Osteocyte (in vitro differentiated cells): ENCODE measurements around the gene ADAM8. TPM values are rescaled to one million over a fixed set of nuclear protein-coding genes. Genes with fewer than 3 reads are reported as not detected.

Source experiments
- DNase-seq: peaks from one replicate; pipeline ENCODE4 v3.0.0; 2021; ENCODE audit warnings: mixed read lengths; ENCODE audit not compliant: unreplicated experiment; ENCODE audit errors: extremely low spot score
- H3K27ac Mint-ChIP-seq: one replicate; pipeline ENCODE4 v1.8.0; 2021; ENCODE audit warnings: mild to moderate bottlenecking, mixed read lengths; ENCODE audit not compliant: unreplicated experiment
- H3K27me3 Mint-ChIP-seq: one replicate; pipeline ENCODE4 v1.8.0; 2021; ENCODE audit warnings: mixed read lengths; ENCODE audit not compliant: unreplicated experiment
- H3K36me3 Mint-ChIP-seq: one replicate; pipeline ENCODE4 v1.8.0; 2021; ENCODE audit warnings: mixed read lengths; ENCODE audit not compliant: unreplicated experiment
- H3K4me1 Mint-ChIP-seq: one replicate; pipeline ENCODE4 v1.8.0; 2021; ENCODE audit warnings: mixed read lengths; ENCODE audit not compliant: unreplicated experiment
- H3K4me3 Mint-ChIP-seq: one replicate; pipeline ENCODE4 v1.8.0; 2021; ENCODE audit warnings: mild to moderate bottlenecking, moderate library complexity, mixed read lengths; ENCODE audit not compliant: unreplicated experiment
- H3K9me3 Mint-ChIP-seq: one replicate; pipeline ENCODE4 v1.8.0; 2021; ENCODE audit warnings: mixed read lengths; ENCODE audit not compliant: unreplicated experiment
- CTCF ChIP-seq: fragments of 200-600 bp; sonication (generic); IDR thresholded peaks from 2 replicates; pipeline ENCODE4 v1.5.0; 2021; ENCODE audit warnings: antibody characterized with exemption, mild to moderate bottlenecking, moderate library complexity
- total RNA-seq: library from RNA; stranded (reverse); gene quantifications from 2 replicates; pipeline ENCODE4 v1.2.1, GENCODE V29; 2021

ADAM8 gene
- total RNA-seq, 1 donor from 2014 or later: 2.9 TPM

- H3K27me3 Mint-ChIP-seq: peaks cover 16% of the 10 kb centered on the region
- no peaks in the 10 kb centered on the region for H3K9me3 Mint-ChIP-seq
- no peak for TF ChIP-seq CTCF
- no peak overlapping the region for H3K27ac Mint-ChIP-seq
- peaks cover 2% of the 10 kb centered on the region for H3K4me1 Mint-ChIP-seq
- H3K4me3 Mint-ChIP-seq: no peak overlapping the region
- DNase-seq: no peak
- no peaks in the 10 kb centered on the region for H3K36me3 Mint-ChIP-seq
These were observed 24.5 kb downstream of the ADAM8 start for GRCh38 chr10:133252223-133252552.

GRCh38 chr10:133251388-133252222 lies 25.1 kb downstream of the ADAM8 start:
- no peaks in the 10 kb centered on the region for H3K9me3 Mint-ChIP-seq
- no peak for DNase-seq
- H3K27ac Mint-ChIP-seq: no peak overlapping the region
- TF ChIP-seq CTCF: no peak
- peaks cover 18% of the 10 kb centered on the region for H3K27me3 Mint-ChIP-seq
- H3K4me1 Mint-ChIP-seq: no peaks in the 10 kb centered on the region
- H3K4me3 Mint-ChIP-seq: no peak overlapping the region
- H3K36me3 Mint-ChIP-seq: no peaks in the 10 kb centered on the region

GRCh38 chr10:133249975-133250754 lies 26.5 kb downstream of the ADAM8 start:
- DNase-seq: no peak
- H3K4me1 Mint-ChIP-seq: no peaks in the 10 kb centered on the region
- no peak overlapping the region for H3K4me3 Mint-ChIP-seq
- no peaks in the 10 kb centered on the region for H3K9me3 Mint-ChIP-seq
- no peak overlapping the region for H3K27ac Mint-ChIP-seq
- no peaks in the 10 kb centered on the region for H3K36me3 Mint-ChIP-seq
- no peak for TF ChIP-seq CTCF
- peaks cover 21% of the 10 kb centered on the region for H3K27me3 Mint-ChIP-seq

- TF ChIP-seq CTCF: no peak
- Mint-ChIP-seq H3K4me3 (no peak overlapping the region), H3K9me3 (no peaks in the 10 kb centered on the region), H3K27me3 (peaks cover 21% of the 10 kb centered on the region), H3K27ac (no peak overlapping the region), H3K4me1 (no peaks in the 10 kb centered on the region), H3K36me3 (no peaks in the 10 kb centered on the region)
- DNase-seq: no peak
These were observed 27.4 kb downstream of the ADAM8 start for GRCh38 chr10:133249094-133249780.

- Mint-ChIP-seq H3K27me3 (peaks cover 23% of the 10 kb centered on the region), H3K9me3 (no peaks in the 10 kb centered on the region), H3K4me1 (no peaks in the 10 kb centered on the region), H3K27ac (no peak overlapping the region), H3K4me3 (no peak overlapping the region), H3K36me3 (no peaks in the 10 kb centered on the region)
- TF ChIP-seq CTCF: no peak
- DNase-seq: no peak
These were observed 28.3 kb downstream of the ADAM8 start for GRCh38 chr10:133248334-133248715.
